Endothelial cell of umbilical vein (primary cell): ENCODE measurements around the gene CABYR. TPM values are rescaled to one million over a fixed set of nuclear protein-coding genes. Genes with fewer than 3 reads are reported as not detected.

Experiments used
- BruUV-seq: library from RNA; stranded (reverse); fragments of 400-500 nt; replicated peaks from 2 replicates; lab custom pipeline; 2021; lab: Mats Ljungman, UMichigan
- CTCF ChIA-PET: fragments of 300-600, 350-600 bp; sonication (Branson Sonifier 250); formaldehyde crosslinking; loops from one replicate; lab custom pipeline; 2021; ENCODE audit warnings: antibody characterized with exemption, inconsistent platforms; lab: Charles Lee
- POLR2A ChIA-PET: fragments of 300-600, 350-600 bp; sonication (Branson Sonifier 250); formaldehyde crosslinking; loops from one replicate; lab custom pipeline; 2021; ENCODE audit warnings: antibody characterized with exemption, inconsistent platforms; lab: Charles Lee
- DNase-seq: peaks from one replicate; pipeline ENCODE4 v3.0.0-alpha.2; 2011; ENCODE audit warnings: low read depth, low spot score
- FAIRE-seq: peaks from 2 replicates; lab custom pipeline; 2011; peaks lifted over from hg19 to GRCh38; lab: Jason Lieb, UNC
- H2AFZ ChIP-seq: 2 replicates; pipeline ENCODE4 v1.6.0; 2012; ENCODE audit warnings: low read depth, low read length, control low read depth, inconsistent platforms
- H3K27ac ChIP-seq: 2 replicates; pipeline ENCODE4 v1.5.1; 2011; ENCODE audit warnings: low read depth, mild to moderate bottlenecking, control low read depth, low read length, moderate library complexity; ENCODE audit not compliant: insufficient read depth
- H3K27me3 ChIP-seq, 2 experiments: 2 replicates each; pipeline versions ENCODE4 v1.6.0 to v1.6.1; 2011; ENCODE audit warnings: low read length in 2 of 2, mixed read lengths in 1 of 2; ENCODE audit not compliant: control insufficient read depth in 2 of 2, insufficient read depth in 2 of 2
- H3K36me3 ChIP-seq, 2 experiments: 2 replicates in 1 of 2; 3 replicates in 1 of 2; pipeline ENCODE4 v1.5.1; 2011; ENCODE audit warnings: low read length in 2 of 2, mild to moderate bottlenecking in 1 of 2, moderate library complexity in 1 of 2; ENCODE audit not compliant: control insufficient read depth in 2 of 2, insufficient read depth in 2 of 2; ENCODE audit errors: extremely low read depth in 1 of 2
- H3K4me1 ChIP-seq: 3 replicates; pipeline ENCODE4 v1.5.1; 2011; ENCODE audit warnings: mild to moderate bottlenecking, low read length; ENCODE audit not compliant: control insufficient read depth, insufficient read depth; ENCODE audit errors: extremely low read depth
- H3K4me2 ChIP-seq: 2 replicates; pipeline ENCODE4 v1.6.1; 2011; ENCODE audit warnings: low read length, control low read depth, mixed read lengths; ENCODE audit not compliant: insufficient read depth
- H3K4me3 ChIP-seq, 3 experiments: fragments of 200-600 bp in 1 of 3; sonication (generic), shearing (Covaris generic) in 1 of 3; replicated peaks in 1 of 3; 2 replicates each; pipeline ENCODE4 v1.5.1; 2011 to 2016; ENCODE audit warnings: control low read depth in 3 of 3, low read length in 3 of 3, mild to moderate bottlenecking in 2 of 3, inconsistent platforms in 1 of 3, low read depth in 1 of 3, moderate library complexity in 1 of 3; ENCODE audit not compliant: insufficient read depth in 1 of 3
- H3K79me2 ChIP-seq: 2 replicates; pipeline ENCODE4 v1.6.0; 2012; ENCODE audit warnings: low read length, inconsistent platforms; ENCODE audit not compliant: control insufficient read depth, insufficient read depth
- H3K9ac ChIP-seq: replicated peaks from 2 replicates; pipeline ENCODE3; 2011; ENCODE audit warnings: low read length, control low read depth; ENCODE audit not compliant: insufficient read depth; ENCODE audit errors: extremely low read depth
- H3K9me1 ChIP-seq: replicated peaks from 3 replicates; pipeline ENCODE4 v1.6.0; 2011; ENCODE audit warnings: mild to moderate bottlenecking, low read length; ENCODE audit not compliant: control insufficient read depth, insufficient read depth; ENCODE audit errors: extremely low read depth
- H3K9me3 ChIP-seq: replicated peaks from 2 replicates; pipeline ENCODE4 v1.5.1; 2012; ENCODE audit warnings: low read length, inconsistent platforms; ENCODE audit not compliant: control insufficient read depth, insufficient read depth
- H4K20me1 ChIP-seq: replicated peaks from 2 replicates; pipeline ENCODE3; 2011; ENCODE audit warnings: mild to moderate bottlenecking, low read length; ENCODE audit not compliant: control insufficient read depth, insufficient read depth; ENCODE audit errors: extremely low read depth
- EZH2 ChIP-seq: IDR thresholded peaks from 2 replicates; pipeline ENCODE4 v1.6.1; 2012; ENCODE audit warnings: borderline replicate concordance, low read depth, mild to moderate bottlenecking, moderate library complexity, low read length, inconsistent platforms; ENCODE audit not compliant: severe bottlenecking
- FOS ChIP-seq: IDR thresholded peaks from 2 replicates; pipeline ENCODE4 v1.6.1; 2011; ENCODE audit warnings: mild to moderate bottlenecking, low read length, moderate library complexity, borderline replicate concordance; ENCODE audit not compliant: insufficient read depth
- GATA2 ChIP-seq: IDR thresholded peaks from 2 replicates; pipeline ENCODE4 v1.7.0; 2011; ENCODE audit warnings: low read depth, mild to moderate bottlenecking, moderate library complexity, mixed read lengths, low read length; ENCODE audit not compliant: insufficient read length, insufficient read depth
- JUN ChIP-seq: IDR thresholded peaks from 2 replicates; pipeline ENCODE4 v1.6.1; 2011; ENCODE audit warnings: borderline replicate concordance, low read depth; ENCODE audit not compliant: insufficient read length, insufficient read depth
- MYC ChIP-seq: IDR thresholded peaks from one replicate; pipeline ENCODE4 v1.6.1; 2011; ENCODE audit warnings: mild to moderate bottlenecking, low read depth, low read length
- POLR2A ChIP-seq: IDR thresholded peaks from 2 replicates; pipeline ENCODE4 v1.6.1; 2012; ENCODE audit warnings: low read depth, mild to moderate bottlenecking, control low read depth, low read length
- POLR2AphosphoS5 ChIP-seq: IDR thresholded peaks from 2 replicates; pipeline ENCODE4 v1.6.1; 2012; ENCODE audit warnings: low read depth, mild to moderate bottlenecking, control low read depth, low read length, moderate library complexity; ENCODE audit not compliant: insufficient read depth
- dilution Hi-C: fragments of 300-500 bp; cut with MboI; formaldehyde crosslinking; loops from one replicate; pipeline ENCODE4 v1.15.0; 2019; ENCODE audit warnings: low sequenced_read_pairs; ENCODE audit not compliant: extremely low pct_ligation_motif_present
- intact Hi-C: fragments of 100-400 bp; cut with micrococcal nuclease; formaldehyde crosslinking; loops from one replicate; pipeline ENCODE4 v1.10.0; 2022
- polyA plus RNA-seq, 4 experiments: library from polyadenylated mRNA; depleted of rRNA in 3 of 4; stranded (reverse) in 3 of 4; unstranded in 1 of 4; fragments of >200 nt; gene quantifications; 2 replicates each; pipeline versions ENCODE4 v1.2.1 to v1.2.3, GENCODE V29; 2011 to 2012; ENCODE audit warnings: missing spikeins in 1 of 4
- total RNA-seq: library from RNA; stranded (reverse); gene quantifications from 2 replicates; pipeline ENCODE4 v1.2.3, GENCODE V29; 2021
- TF ChIP-seq, protein P1 (sequence below): IDR thresholded peaks from 2 replicates; pipeline ENCODE4 v1.6.1; 2011; ENCODE audit not compliant: insufficient read depth, insufficient read length
- TF ChIP-seq, protein P2 (sequence below), 2 donors: IDR thresholded peaks; 1 replicate in 1 of 2; 2 replicates in 1 of 2; pipeline ENCODE4 v1.5.1; 2011; ENCODE audit warnings: low read length in 2 of 2, mild to moderate bottlenecking in 2 of 2, moderate library complexity in 2 of 2, control low read depth in 1 of 2, inconsistent platforms in 1 of 2, low read depth in 1 of 2; ENCODE audit not compliant: insufficient read depth in 1 of 2; ENCODE audit errors: extremely low read depth in 1 of 2

CABYR gene
- total and polyA plus RNA-seq, 2 donors (not counting 3 experiments of a cell fraction or from before 2014, with no cell fraction given) = 3.9 to 8.9 TPM

DNA sequence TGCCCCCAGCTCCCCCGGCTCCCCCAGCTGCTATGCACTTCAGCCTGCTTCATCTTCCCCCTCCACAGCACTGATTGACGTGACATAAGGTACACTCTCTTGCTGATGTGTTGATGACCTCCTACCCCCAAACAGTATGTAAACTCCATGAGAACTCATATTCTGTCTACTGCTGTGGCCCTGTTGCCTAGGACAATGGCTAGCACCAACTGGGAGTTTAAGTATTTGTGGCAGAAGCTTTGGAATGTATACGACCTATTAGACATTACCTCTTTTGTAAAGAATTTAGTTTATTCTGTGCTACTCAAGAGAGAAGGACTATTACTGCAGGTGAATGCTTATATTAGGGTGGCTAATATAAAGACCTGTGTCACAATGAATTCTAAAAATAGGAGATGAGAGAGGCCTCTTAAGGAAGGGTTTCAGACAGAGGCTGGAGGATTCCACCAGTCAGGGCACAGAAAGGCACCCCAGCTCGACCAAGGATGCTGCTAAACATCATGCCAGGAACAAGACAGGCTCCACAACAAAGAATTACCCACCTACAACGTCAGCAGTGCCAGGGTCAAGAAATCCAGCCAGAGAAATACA is 60.6 kb downstream of the CABYR start:
- Histone ChIP-seq H3K36me3 (no peaks in the 10 kb centered on the region), H3K9me1 (no peaks in the 10 kb centered on the region), H3K4me3 (no peak overlapping the region), H3K4me2 (no peak overlapping the region), H2AFZ (no peak overlapping the region), H3K79me2 (no peaks in the 10 kb centered on the region), H3K27ac (no peak overlapping the region), H4K20me1 (no peaks in the 10 kb centered on the region), H3K4me1 (no peaks in the 10 kb centered on the region), H3K27me3 (no peaks in the 10 kb centered on the region), H3K9ac (no peak overlapping the region), H3K9me3 (no peaks in the 10 kb centered on the region)
- CTCF ChIA-PET = interaction anchor here (1.1 to 2.1 kb wide), 3 partner anchors 9 to 23 kb away, joined by 3 to 12 read pairs (median 4); no protein-coding TSS in a partner anchor
- FAIRE-seq (no peak), DNase-seq (no peak)
- TF ChIP-seq POLR2A (no peak), EZH2 (no peak), FOS (no peak), POLR2AphosphoS5 (no peak), MYC (no peak), GATA2 (no peak), JUN (no peak)
- TF ChIP-seq, protein P1, sequence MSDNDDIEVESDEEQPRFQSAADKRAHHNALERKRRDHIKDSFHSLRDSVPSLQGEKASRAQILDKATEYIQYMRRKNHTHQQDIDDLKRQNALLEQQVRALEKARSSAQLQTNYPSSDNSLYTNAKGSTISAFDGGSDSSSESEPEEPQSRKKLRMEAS = no peak
- TF ChIP-seq, protein P2, sequence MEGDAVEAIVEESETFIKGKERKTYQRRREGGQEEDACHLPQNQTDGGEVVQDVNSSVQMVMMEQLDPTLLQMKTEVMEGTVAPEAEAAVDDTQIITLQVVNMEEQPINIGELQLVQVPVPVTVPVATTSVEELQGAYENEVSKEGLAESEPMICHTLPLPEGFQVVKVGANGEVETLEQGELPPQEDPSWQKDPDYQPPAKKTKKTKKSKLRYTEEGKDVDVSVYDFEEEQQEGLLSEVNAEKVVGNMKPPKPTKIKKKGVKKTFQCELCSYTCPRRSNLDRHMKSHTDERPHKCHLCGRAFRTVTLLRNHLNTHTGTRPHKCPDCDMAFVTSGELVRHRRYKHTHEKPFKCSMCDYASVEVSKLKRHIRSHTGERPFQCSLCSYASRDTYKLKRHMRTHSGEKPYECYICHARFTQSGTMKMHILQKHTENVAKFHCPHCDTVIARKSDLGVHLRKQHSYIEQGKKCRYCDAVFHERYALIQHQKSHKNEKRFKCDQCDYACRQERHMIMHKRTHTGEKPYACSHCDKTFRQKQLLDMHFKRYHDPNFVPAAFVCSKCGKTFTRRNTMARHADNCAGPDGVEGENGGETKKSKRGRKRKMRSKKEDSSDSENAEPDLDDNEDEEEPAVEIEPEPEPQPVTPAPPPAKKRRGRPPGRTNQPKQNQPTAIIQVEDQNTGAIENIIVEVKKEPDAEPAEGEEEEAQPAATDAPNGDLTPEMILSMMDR (IDR thresholded peaks at IDR 0.05; ENCODE audit: extremely low read depth in 1 of 2, insufficient read depth in 1 of 2, low read depth in 1 of 2, low read length in 2 of 2) = no peak
- no TSS peak for BruUV-seq
- intact Hi-C loops (no loop called here), dilution Hi-C loops (no loop called here)
- POLR2A ChIA-PET = no interaction called here
